Esophagus (tissue), 2 donors: Measurements from ENCODE around the gene RAD51B. TPM values are rescaled to one million over a fixed set of nuclear protein-coding genes. Genes with fewer than 3 reads are reported as not detected.

ENCODE experiments used
- H3K27ac ChIP-seq, 2 donors: one replicate each; pipeline ENCODE4 v1.5.1; 2013; ENCODE audit warnings: low read depth in 2 of 2, mild to moderate bottlenecking in 2 of 2, inconsistent platforms in 1 of 2, low read length in 1 of 2, moderate library complexity in 1 of 2
- H3K27me3 ChIP-seq, 2 donors: one replicate each; pipeline ENCODE4 v1.6.1; 2013; ENCODE audit warnings: low read length in 2 of 2, control low read depth in 1 of 2, mild to moderate bottlenecking in 1 of 2; ENCODE audit not compliant: insufficient read depth in 2 of 2, control insufficient read depth in 1 of 2
- H3K36me3 ChIP-seq, 2 donors: one replicate each; pipeline ENCODE4 v1.6.1; 2013; ENCODE audit warnings: low read length in 1 of 2; ENCODE audit not compliant: control insufficient read depth in 2 of 2, insufficient read depth in 2 of 2
- H3K4me1 ChIP-seq, 2 donors: one replicate each; pipeline ENCODE4 v1.6.1; 2013; ENCODE audit warnings: low read length in 1 of 2; ENCODE audit not compliant: control insufficient read depth in 2 of 2, insufficient read depth in 2 of 2
- H3K4me3 ChIP-seq, 2 donors: one replicate each; pipeline ENCODE4 v1.5.1; 2013; ENCODE audit warnings: low read length in 2 of 2, mild to moderate bottlenecking in 2 of 2, low read depth in 1 of 2, moderate library complexity in 1 of 2
- H3K9me3 ChIP-seq, 2 donors: one replicate each; pipeline ENCODE4 v1.6.1; 2013; ENCODE audit warnings: mild to moderate bottlenecking in 2 of 2, low read depth in 1 of 2, low read length in 1 of 2, moderate library complexity in 1 of 2; ENCODE audit not compliant: control insufficient read depth in 2 of 2, insufficient read depth in 1 of 2
- WGBS, 2 donors: extraction: QIAGEN DNeasy Blood & Tissue Kit; methylation state at CpG; one replicate each; pipeline ENCODE4 v1.1.7; 2013; 5-methylcytosine and 5-hydroxymethylcytosine counted together
- polyA plus RNA-seq, 2 donors: library from polyadenylated mRNA; stranded (reverse); fragments of 200-250 nt; gene quantifications; one replicate each; pipeline ENCODE4 v1.2.3, GENCODE V29; 2013
- donor health status: healthy with polysubstance abuse.
- donor health status: Bipolar disorder and iron deficiency.

Gene RAD51B
- polyA plus RNA-seq, 2 donors, result 3.2 to 4.0 TPM

- Histone ChIP-seq H3K27ac (peak overlapping the region in 1 of 2 donors; percentile 19), H3K27me3 (no peaks in the 10 kb centered on the region), H3K4me1 (peaks cover 12 to 19% of the 10 kb centered on the region in 2 donors), H3K36me3 (no peaks in the 10 kb centered on the region), H3K9me3 (no peaks in the 10 kb centered on the region), H3K4me3 (no peak overlapping the region)
- 61 to 87% methylated on average over 5 of the region's 5 CpGs for WGBS, 2 donors
Measured at GRCh38 chr14:68747393-68747792, 927.8 kb downstream of the RAD51B start.

DNA sequence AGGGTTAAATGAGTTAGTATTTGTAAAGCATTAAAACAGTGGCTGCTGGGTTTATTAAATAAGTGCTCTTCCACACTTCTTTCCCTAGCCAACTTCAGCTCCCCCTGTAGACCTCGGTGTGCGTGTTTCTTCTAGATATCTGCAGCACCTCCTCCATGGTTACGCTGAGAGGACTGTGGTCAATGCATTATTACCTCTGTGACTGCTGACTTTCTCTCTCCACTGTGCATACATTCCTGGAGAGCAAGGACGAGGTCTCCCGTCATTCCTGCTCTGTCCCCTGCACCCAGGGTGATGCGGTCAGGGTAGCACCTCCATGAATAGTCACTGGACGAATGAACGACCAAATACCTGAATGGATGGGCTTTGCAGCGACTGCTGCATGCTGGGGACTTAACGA, 928.7 kb downstream of the RAD51B start:
- 89 to 95% methylated on average over 10 of the region's 10 CpGs for WGBS, 2 donors
- Histone ChIP-seq H3K36me3 (no peaks in the 10 kb centered on the region), H3K4me1 (peaks cover 12 to 19% of the 10 kb centered on the region in 2 donors), H3K27ac (peak overlapping the region in 1 of 2 donors; percentile 1), H3K4me3 (no peak overlapping the region), H3K9me3 (no peaks in the 10 kb centered on the region), H3K27me3 (no peaks in the 10 kb centered on the region)

- H3K27me3 ChIP-seq, result no peaks in the 10 kb centered on the region
- no peak overlapping the region for H3K4me3 ChIP-seq
- peak overlapping the region; percentile 1 to 58 for H3K27ac ChIP-seq
- H3K36me3 ChIP-seq, result no peaks in the 10 kb centered on the region
- H3K9me3 ChIP-seq, result no peaks in the 10 kb centered on the region
- 88% methylated on average over 5 of the region's 5 CpGs for WGBS, 2 donors
- H3K4me1 ChIP-seq, result peaks cover 12 to 19% of the 10 kb centered on the region in 2 donors
Measured at GRCh38 chr14:68748691-68749090, 929.1 kb downstream of the RAD51B start.

GRCh38 chr14:68749487-68750475, 930.2 kb downstream of the RAD51B start:
- no peak overlapping the region for H3K4me3 ChIP-seq
- no peaks in the 10 kb centered on the region for H3K27me3 ChIP-seq
- H3K4me1 ChIP-seq, result peaks cover 12 to 19% of the 10 kb centered on the region in 2 donors
- 61 to 67% methylated on average over 11 of the region's 11 CpGs for whole genome bisulfite sequencing, 2 donors
- peak overlapping the region; percentile 69 to 76 for H3K27ac ChIP-seq
- no peaks in the 10 kb centered on the region for H3K9me3 ChIP-seq
- no peaks in the 10 kb centered on the region for H3K36me3 ChIP-seq

DNA sequence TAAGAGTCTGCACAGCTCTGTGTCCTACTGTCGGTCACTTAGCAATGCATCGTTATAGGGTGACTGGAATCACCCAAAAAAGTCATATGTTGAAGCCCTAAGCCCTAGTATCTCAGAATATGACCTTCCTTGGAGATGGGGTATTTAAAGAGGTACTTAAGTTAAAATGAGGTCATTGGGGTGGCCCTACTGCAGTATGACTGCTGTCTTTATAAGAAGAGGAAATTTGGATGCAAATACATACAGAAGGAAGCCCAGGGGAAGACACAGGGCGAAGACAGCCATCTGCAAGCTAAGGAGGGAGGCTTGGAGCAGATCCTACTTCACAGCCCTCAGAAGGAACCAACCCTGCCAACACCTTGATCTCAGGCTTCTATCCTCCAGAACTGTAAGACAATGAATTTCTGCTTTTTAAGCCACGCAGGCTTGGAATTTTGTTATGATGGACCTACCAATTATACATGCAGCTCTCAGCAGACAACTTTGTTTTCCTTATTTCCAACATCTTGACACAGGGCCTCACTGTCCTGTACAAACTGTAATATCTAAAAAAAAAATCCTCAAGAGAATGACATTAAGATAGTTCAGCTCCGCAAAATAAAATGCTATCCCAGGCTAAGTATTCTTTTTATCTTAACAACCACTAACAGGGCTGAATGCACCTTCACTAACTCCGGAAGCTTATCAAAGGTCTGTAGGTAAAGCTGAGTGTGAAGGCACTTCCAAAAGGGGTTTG, 932.9 kb downstream of the RAD51B start:
- Histone ChIP-seq H3K4me3 (no peak overlapping the region), H3K36me3 (no peaks in the 10 kb centered on the region), H3K27me3 (no peaks in the 10 kb centered on the region), H3K27ac (no peak overlapping the region), H3K4me1 (peaks cover 7 to 14% of the 10 kb centered on the region in 2 donors), H3K9me3 (no peaks in the 10 kb centered on the region)
- WGBS, 2 donors, result 89 to 90% methylated on average over 6 of the region's 6 CpGs

DNA sequence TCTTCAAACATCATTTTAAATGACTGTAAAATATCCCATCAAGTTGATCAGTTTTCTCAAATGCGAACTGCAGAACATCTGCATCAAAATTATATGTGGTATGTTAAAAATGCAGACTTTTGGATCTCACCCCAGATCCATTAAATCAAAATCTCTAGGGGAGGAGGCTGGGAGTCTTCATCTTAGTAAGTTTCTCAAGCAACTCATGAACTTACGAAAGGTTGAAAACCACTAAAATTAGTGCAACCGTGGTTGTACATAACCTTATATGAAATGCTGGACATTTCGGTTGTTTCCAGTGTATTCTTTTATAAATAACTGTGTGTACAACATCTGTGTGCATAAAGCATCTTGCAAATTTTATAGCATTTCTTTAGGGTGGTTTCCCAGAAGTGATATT, 934.1 kb downstream of the RAD51B start:
- no peaks in the 10 kb centered on the region for H3K36me3 ChIP-seq
- no peaks in the 10 kb centered on the region for H3K9me3 ChIP-seq
- H3K27me3 ChIP-seq, result no peaks in the 10 kb centered on the region
- H3K27ac ChIP-seq, result no peak overlapping the region
- peaks cover 0 to 6% of the 10 kb centered on the region in 2 donors for H3K4me1 ChIP-seq
- 77 to 79% methylated on average over 4 of the region's 4 CpGs for WGBS, 2 donors
- no peak overlapping the region for H3K4me3 ChIP-seq

DNA sequence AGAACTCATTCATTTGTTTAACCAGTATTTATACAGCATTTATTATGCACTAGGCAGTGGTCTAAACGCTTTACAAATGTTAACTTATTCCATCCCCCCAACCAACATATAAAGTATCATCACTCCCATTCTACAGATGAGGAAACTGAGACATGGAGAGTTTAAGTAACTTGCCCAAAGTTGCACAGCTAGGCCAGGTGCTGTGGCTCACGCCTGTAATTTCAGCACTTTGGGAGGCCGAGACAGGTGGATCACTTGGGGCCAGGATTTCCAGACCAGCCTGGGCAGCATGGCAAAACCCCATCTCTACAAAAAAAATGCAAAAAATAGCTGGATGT, 935.4 kb downstream of the RAD51B start:
- Histone ChIP-seq H3K27me3 (no peaks in the 10 kb centered on the region), H3K36me3 (no peaks in the 10 kb centered on the region), H3K9me3 (no peaks in the 10 kb centered on the region), H3K4me1 (peaks cover under 1% of the 10 kb centered on the region in 2 donors), H3K27ac (no peak overlapping the region), H3K4me3 (no peak overlapping the region)
- 96 to 100% methylated on average over 3 of the region's 3 CpGs for WGBS, 2 donors

DNA sequence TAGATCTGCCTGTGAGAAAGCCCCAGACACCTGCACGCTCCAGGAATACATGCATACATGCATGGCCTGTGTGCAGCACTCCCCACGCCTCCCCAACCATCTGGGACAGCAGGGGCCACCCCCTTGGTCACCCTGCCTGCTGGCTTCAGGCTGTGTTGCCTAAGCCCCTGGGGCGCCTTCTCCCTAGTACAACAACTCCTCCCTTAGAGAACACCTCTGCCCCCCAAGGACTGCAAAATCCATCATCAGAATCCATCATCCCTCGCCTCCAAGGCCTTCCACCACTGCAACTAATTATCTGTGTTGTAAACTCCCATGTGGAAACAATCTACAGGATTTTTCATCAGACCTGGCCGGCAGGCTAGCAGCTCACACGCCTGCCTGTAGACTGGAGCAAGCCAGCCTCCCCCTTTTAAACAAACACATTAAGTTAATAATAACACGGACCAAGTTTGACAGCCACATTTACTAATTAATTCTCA, 936.5 kb downstream of the RAD51B start:
- Histone ChIP-seq H3K27me3 (no peaks in the 10 kb centered on the region), H3K4me3 (no peak overlapping the region), H3K4me1 (peaks cover 2 to 3% of the 10 kb centered on the region in 2 donors), H3K9me3 (no peaks in the 10 kb centered on the region), H3K36me3 (no peaks in the 10 kb centered on the region), H3K27ac (no peak overlapping the region)
- 70 to 74% methylated on average over 7 of the region's 7 CpGs for WGBS, 2 donors

- no peaks in the 10 kb centered on the region for H3K27me3 ChIP-seq
- peaks cover 3 to 7% of the 10 kb centered on the region in 2 donors for H3K4me1 ChIP-seq
- WGBS, 2 donors, result 97 to 99% methylated on average over 6 of the region's 6 CpGs
Measured at GRCh38 chr14:68756734-68757133, 937.2 kb downstream of the RAD51B start.

More at GRCh38 chr14:68756734-68757133, 937.2 kb downstream of the RAD51B start:
- peaks cover 0 to 2% of the 10 kb centered on the region in 2 donors for H3K36me3 ChIP-seq
- no peak overlapping the region for H3K4me3 ChIP-seq
- H3K27ac ChIP-seq, result no peak overlapping the region
- no peaks in the 10 kb centered on the region for H3K9me3 ChIP-seq
